Left lobe of liver (tissue), 2 donors: ENCODE measurements around the gene OR7G1. TPM values are rescaled to one million over a fixed set of nuclear protein-coding genes. Genes with fewer than 3 reads are reported as not detected.
"Not testable (repeated sequence)": the region's sequence is repeated elsewhere in the genome, so short reads cannot be mapped to it uniquely, and the experiment has no call there.

Experiments
- ATAC-seq: fragments of 200-7000 bp; cut with Tn5 transposase; one replicate; pipeline ENCODE4 v1.9.1; 2020; ENCODE audit warnings: mild to moderate bottlenecking, moderate library complexity
- DNase-seq: peaks from one replicate; pipeline ENCODE4 v3.0.0-alpha.2; 2020; ENCODE audit warnings: low spot score
- total RNA-seq: library from RNA; stranded (reverse); gene quantifications from one replicate; pipeline ENCODE4 v1.2.1, GENCODE V29; 2021
- donor health status: DM: no; HTN: no; CAD: no; lungs with moderate emphysema.
- donor health status: DM: no; HTN: yes; CAD: no.

The OR7G1 gene
- total RNA-seq, 1 donor from 2014 or later: not detected

DNA sequence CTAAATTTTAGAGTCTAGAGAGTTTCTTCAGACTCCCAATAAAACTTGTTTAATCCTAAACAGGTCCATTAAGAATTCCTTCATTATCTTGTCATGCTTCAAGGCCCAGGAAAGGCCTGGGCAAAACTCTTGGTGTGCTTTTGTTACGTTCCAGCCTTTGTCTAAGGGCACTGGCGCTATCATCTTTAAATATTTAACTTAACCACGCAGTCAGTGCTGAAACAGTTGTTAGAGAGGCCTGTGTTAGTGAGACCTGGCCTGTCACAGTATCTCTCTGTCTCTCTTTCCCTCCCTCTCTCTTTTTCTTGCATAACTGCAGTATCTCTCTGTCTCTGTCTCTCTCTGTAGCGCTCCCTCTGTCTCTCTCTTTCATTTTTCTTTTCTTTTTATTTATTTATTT is 36.9 kb downstream of the OR7G1 start:
- ATAC-seq: no peak
- DNase-seq: no peak

GRCh38 chr19:9076901-9077300 is 38.7 kb downstream of the OR7G1 start:
- no peak for DNase-seq
- no peak for ATAC-seq

DNA sequence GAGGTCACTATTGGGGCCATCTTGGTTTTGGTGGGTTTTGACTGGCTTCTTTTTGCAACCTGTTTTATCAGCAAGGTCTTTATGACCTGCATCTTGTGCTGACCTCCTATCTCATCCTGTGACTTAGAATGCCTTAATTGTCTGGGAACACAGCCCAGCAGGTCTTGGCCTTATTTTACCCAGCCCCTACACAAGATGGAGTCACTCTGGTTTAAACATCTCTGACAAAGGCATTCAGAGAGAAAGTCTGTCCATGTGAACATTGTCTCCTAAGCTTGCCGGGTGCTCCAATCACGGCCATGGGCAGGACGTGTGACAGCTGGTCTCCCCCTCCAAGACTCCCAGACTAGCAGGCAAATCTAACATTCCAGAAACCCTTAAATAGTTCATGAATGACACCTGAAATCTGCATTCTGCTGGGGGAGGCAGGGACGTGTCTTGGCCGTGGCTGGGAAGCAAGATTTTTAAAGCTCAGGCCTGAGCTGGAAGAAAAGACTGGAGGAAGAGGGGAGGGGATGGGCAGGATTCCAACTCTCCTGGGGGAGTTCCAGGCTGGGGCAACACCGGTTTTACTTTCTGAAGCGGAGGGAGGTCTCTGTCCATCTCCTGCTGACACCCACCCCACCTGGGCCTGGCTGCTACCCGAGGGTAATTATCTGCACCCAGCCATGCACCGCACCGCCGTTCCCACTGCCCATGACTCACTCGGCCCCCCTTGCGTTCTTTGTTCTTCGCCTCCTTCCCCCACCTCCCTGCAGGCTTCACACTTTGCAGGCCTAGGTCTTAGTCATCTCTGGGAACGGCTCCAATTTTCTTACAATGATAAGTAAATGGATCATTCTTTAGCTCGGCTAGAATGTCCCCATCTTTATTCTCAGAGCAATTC is 40.3 kb downstream of the OR7G1 start:
- DNase-seq (no peak), ATAC-seq (peak; percentile 13)

DNA sequence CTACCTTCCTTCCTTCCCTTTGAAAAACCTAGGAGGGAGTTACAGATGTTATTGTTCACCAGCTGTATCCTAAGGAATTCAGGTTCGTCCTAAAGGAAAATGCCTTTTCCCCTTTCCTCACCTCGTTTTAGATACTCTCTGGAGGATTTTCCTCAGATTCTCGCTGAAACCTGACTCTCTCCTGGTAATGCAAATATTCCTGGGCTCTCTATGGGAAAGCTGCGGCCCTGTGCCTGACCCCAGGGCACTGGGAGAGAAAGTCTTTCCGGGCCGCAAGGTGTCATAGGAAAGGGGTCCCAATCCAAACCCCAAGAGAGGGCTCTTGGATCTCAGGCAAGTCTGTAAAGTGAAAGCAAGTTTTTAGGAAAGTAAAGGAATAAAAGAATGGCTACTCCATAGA is 41.8 kb downstream of the OR7G1 start:
- ATAC-seq (no peak), DNase-seq (no peak)

- not testable (repeated sequence) for ATAC-seq
Measured at GRCh38 chr19:9071720-9072119, 43.8 kb downstream of the OR7G1 start.

DNA sequence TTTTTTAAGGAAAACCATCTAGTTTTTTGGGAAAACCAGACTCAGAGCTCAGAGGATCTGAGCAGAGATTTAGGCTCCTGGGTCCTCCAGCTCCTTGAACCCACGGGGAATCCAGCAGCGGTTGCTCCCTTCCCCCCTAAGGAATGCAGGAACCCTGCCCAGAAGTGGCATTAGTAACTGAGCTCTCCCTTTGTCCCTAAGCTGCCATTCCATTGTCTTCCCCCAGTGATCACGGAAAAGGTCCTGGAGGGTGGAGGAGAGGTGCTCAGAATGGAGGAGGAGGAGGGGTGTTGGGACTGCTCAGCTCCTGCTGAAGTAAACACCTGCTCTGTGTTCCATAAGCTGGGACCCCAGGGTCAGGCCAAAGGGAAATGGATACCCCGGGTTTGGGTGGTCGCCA is 45.5 kb downstream of the OR7G1 start:
- no peak for DNase-seq
- no peak for ATAC-seq

More at GRCh38 chr19:9071720-9072119, 43.8 kb downstream of the OR7G1 start:
- not testable (repeated sequence) for DNase-seq

- DNase-seq (no peak), ATAC-seq (no peak)
Measured at GRCh38 chr19:9065457-9066014, 50.0 kb downstream of the OR7G1 start.

Other genes with a start within 250 kb of the OR7G1 start
- not detected for gene MUC16, start 105.4 kb downstream of the OR7G1 start, total RNA-seq
- not detected for gene OR1M1, start 28.7 kb downstream of the OR7G1 start, total RNA-seq
- not detected for gene OR7G2, start 8.3 kb downstream of the OR7G1 start, total RNA-seq
- not detected for gene OR7G3, start 11.2 kb upstream of the OR7G1 start, total RNA-seq
- gene ZNF317, start 24.6 kb upstream of the OR7G1 start, total RNA-seq: 10.3 TPM
- gene OR7D2, start 63.2 kb upstream of the OR7G1 start, total RNA-seq: not detected
- gene OR7D4, start 103.8 kb upstream of the OR7G1 start, total RNA-seq: not detected
- not detected for gene OR7E24, start 135.2 kb upstream of the OR7G1 start, total RNA-seq
- 0.93 TPM for gene ZNF699, start 194.1 kb upstream of the OR7G1 start, total RNA-seq
- gene ZNF559, start 208.4 kb upstream of the OR7G1 start, total RNA-seq: 3.8 TPM
- gene ZNF177, start 247.2 kb upstream of the OR7G1 start, total RNA-seq: 0.68 TPM